ENCODE measurements around the gene RABL6. TPM values are rescaled to one million over a fixed set of nuclear protein-coding genes. Genes with fewer than 3 reads are reported as not detected.
"Not testable (repeated sequence)": the region's sequence is repeated elsewhere in the genome, so short reads cannot be mapped to it uniquely, and the experiment has no call there.

RABL6 gene
- total RNA-seq, 1 donor, result 49.8 TPM

DNA sequence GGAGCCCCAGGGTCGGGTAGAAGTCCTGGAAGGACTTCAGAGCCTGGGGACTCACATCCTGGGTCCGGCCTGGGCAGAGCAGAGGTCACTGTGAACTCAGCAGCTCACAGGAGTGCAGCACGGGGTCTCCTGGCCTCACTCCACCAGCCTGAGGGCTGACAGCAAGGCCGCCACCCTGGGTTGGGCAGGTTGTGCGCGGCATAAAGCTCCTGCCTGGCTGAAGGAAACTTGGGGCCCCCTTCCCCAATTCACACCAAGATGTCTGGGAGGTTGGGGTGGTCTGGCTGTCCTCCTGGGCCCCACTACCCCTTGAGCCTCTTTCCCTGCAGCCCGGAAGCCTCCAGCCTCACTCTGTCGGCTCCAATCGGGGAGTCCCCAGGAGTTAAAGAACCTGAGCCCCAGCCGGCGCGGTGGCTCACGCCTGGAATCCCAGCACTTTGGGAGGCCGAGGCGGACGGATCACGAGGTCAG is 45.5 kb upstream of the RABL6 start:
- no peak for DNase-seq (ENCODE audit: low read depth)
- no peak overlapping the region for H3K4me3 ChIP-seq (ENCODE audit: low read depth, low read length)
- TF ChIP-seq, protein P1, sequence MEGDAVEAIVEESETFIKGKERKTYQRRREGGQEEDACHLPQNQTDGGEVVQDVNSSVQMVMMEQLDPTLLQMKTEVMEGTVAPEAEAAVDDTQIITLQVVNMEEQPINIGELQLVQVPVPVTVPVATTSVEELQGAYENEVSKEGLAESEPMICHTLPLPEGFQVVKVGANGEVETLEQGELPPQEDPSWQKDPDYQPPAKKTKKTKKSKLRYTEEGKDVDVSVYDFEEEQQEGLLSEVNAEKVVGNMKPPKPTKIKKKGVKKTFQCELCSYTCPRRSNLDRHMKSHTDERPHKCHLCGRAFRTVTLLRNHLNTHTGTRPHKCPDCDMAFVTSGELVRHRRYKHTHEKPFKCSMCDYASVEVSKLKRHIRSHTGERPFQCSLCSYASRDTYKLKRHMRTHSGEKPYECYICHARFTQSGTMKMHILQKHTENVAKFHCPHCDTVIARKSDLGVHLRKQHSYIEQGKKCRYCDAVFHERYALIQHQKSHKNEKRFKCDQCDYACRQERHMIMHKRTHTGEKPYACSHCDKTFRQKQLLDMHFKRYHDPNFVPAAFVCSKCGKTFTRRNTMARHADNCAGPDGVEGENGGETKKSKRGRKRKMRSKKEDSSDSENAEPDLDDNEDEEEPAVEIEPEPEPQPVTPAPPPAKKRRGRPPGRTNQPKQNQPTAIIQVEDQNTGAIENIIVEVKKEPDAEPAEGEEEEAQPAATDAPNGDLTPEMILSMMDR (IDR thresholded peaks at IDR 0.05; ENCODE audit: insufficient read depth, low read length), result no peak

DNA sequence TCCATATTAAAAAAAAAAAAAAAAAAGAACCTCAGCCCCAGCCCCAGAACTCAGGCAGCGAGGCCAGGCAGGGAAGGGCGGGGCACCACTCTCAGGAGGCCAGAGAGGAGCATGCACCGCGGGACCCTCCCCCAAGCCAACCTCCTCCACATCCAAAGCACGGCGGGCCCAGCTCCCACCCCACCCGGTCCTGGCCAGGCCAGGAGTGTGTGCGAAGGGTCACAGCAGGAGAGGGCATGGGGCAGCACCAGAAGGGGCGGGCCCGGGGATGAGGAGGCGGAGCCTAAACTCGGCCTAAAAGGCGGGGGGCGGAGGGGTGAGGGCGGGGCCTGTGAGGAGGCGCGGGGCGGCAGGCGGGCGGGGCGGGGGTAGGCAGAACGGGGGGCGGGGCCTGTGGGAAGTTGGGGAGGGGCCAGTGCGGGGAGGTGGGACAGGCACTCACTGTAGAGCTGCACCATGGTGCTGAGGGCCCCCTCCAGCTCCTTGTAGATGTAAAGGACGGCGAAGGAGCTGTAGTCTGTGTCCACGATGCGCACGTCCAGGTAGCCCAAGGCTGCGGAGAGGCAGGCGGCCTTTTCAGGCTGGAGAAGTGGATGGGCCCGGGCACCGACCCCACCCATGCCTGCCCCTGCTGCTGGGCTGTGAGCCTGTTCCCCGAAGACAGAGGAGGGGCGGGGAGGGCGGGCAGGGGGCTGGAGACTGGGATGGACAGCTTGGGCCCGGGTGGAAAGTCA is 44.7 kb upstream of the RABL6 start:
- DNase-seq (ENCODE audit: low read depth), result no peak
- no peak overlapping the region for H3K4me3 ChIP-seq (ENCODE audit: low read depth, low read length)
- TF ChIP-seq, protein P1 (IDR thresholded peaks at IDR 0.05; ENCODE audit: insufficient read depth, low read length), result no peak

DNA sequence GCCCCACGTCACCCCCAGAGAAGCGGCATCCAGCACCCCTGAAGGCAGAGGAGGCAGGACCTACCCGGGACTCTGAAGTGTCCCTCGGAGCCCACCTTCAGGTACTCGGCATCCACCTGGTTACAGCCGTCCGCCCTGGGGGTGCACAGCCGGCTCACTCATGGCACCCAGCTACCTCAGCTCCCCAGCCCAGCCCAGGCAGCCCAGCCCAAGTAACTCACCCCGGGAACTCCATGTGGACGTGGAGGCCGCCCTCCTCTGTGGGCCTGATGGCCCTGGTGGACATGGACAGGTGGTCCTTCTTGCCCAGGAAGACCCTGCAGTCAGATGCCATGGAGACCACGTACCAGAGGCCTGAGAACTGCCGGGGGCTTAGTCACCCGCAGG is 44.1 kb upstream of the RABL6 start:
- TF ChIP-seq, protein P1 (IDR thresholded peaks at IDR 0.05; ENCODE audit: insufficient read depth, low read length), result no peak
- H3K4me3 ChIP-seq (ENCODE audit: low read depth, low read length), result no peak overlapping the region
- DNase-seq (ENCODE audit: low read depth), result no peak

DNA sequence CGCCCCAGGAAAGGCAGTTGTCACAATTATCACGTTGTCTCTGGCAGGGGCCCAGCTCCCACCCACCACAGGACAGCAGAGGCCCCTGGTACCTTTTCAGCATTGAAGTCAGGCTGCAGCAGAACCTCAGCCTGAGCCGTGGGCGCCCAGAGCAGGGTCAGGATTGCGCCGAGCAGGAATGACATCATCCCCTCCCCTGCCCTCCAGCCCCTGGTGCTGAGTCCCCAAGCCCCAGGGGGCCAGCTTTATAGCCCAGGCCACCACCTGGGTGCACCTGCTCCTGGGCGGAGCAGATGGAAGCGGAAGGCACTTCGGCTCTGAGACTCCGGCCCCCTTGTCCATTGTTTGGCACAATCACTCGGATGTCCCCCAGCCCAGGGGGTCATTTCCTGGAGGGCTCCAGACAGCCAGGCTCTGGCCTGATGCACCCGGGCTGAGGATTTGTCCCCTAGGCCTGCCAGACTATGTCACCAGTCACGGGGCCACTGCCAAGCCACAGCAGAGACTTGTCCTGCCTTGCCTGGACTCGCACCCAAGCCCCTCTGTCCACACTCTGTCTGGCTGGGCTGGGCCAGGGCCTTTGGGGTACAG is 43.4 kb upstream of the RABL6 start, which contains the start of gene LCN15:
TSS of gene LCN15 (minus strand) at position 218 of the 591 bp plus-strand sequence. CDS start at position 188, 30 bp downstream.
- DNase-seq (ENCODE audit: low read depth), result no peak
- no peak within 1 kb of the TSS for H3K4me3 ChIP-seq (ENCODE audit: low read depth, low read length)

DNA sequence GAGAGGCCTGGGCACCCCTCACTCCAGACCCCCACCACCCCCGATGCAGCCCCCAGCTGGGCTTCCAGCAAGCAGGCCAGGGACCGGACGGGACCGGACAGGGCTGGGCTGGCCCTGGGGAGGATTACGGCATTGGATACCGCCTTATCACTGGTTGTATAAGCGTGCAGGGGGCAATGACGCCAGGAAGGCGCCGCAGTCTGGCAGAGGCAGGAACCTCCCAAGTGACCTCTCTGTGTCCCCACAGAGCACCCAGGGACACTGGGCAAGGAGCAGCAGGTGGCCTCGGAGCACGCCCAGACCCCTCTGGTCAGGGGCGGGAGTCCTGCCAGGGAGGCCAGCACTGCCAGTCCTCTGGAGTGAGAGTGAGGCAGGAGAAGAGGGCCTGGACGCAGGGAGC is 42.7 kb upstream of the RABL6 start:
- no peak overlapping the region for H3K4me3 ChIP-seq (ENCODE audit: low read depth, low read length)
- no peak for DNase-seq (ENCODE audit: low read depth)
- TF ChIP-seq, protein P1 (IDR thresholded peaks at IDR 0.05; ENCODE audit: insufficient read depth, low read length), result no peak

More for the DNA sequence above, 43.4 kb upstream of the RABL6 start, which contains the start of gene LCN15:
- TF ChIP-seq, protein P1 (IDR thresholded peaks at IDR 0.05; ENCODE audit: insufficient read depth, low read length), result no peak

DNA sequence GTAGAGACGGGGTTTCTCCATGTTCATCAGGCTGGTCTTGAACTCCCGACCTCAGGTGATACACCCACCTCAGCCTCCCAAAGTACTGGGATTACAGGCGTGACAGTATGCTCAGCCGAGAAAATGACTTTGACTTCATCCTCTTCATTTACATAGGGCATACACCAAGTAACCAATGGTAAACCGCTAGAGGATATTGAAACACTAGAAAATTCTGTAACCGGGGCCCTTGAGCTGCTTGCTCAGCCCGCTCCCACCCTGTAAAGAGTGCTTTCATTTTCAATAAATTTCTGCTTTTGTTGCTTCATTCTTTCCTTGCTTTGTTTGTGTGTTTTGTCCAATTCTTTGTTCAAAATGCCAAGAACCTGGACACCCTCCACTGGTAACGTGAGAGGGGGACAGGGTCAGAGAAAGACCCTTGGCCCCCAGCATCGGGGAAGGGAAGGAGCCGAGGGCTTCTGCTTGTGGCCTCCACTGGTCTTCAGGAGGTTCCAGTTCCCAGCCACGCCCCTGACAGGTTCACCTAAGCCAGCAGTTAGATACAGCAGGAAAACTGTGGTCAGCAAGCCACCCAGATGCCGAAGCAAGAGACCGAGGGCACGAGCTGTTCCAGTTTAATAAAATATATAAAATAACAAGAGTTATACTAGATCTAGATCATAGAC is 41.9 kb upstream of the RABL6 start:
- DNase-seq (ENCODE audit: low read depth), result not testable (repeated sequence)

DNA sequence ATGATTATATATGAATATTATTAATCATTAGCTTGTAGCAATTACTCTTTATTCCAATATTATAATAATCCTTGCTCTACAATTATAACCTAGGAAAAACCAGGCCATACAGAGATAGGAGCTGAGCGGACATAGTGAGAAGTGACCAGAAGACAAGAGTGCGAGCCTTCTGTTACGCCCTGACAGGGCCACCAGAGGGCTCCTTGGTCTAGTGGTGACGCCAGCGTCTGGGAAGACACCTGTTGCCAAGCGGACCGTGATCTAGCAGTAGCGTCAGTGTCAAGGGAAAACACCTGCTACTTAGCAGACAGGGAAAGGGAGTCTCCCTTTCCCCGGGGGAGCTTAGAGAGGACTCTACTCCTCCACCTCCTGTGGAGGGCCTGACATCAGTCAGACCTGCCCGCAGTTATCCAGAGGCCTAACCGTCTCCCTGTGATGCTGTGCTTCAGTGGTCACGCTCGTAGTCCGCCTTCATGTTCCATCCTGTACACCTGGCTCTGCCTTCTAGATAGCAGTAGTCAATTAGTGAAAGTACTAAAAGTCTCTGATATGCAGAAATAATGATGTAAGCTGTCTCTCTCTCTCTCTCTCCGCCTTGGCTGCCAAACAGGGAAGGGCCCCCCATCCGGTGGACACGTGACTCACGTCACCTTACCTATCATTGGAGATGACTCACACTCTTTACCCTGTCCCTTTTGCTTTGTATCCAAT is 41.2 kb upstream of the RABL6 start:
- not testable (repeated sequence) for H3K4me3 ChIP-seq (ENCODE audit: low read depth, low read length)
- peak; percentile 32 for DNase-seq (ENCODE audit: low read depth)

More for the DNA sequence above, 41.9 kb upstream of the RABL6 start:
- H3K4me3 ChIP-seq (ENCODE audit: low read depth, low read length), result not testable (repeated sequence)

Data from fibroblast of the aortic adventitia (primary cell).